Measurements from ENCODE around the gene ZNF26. TPM values are rescaled to one million over a fixed set of nuclear protein-coding genes. Genes with fewer than 3 reads are reported as not detected.

Gene ZNF26
- polyA plus RNA-seq, 1 of the 3 experiments (the other 2 are of a cell fraction) = 7.3 TPM

DNA sequence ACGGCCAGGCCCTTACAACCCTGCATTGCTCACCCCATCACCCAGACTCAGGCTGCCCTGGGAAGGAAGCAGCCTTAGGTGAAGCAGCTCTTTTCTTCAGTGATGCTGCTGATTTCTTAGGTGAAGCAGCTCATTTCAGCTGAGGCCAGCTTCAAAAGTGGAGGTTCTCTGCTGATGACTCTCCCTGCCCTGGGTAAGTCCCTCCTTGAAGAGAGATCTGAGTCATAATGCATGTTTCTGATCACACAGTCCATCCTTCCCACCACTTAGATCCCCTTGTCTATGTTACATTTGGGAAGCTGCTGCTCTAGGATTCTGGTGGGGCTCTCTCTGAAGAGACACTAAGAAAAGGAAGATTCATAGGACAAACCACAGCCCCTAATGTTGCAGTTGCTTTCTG, 77.4 kb downstream of the ZNF26 start:
- Histone ChIP-seq H3K4me1 (ENCODE audit: control insufficient read depth in 1 of 2, insufficient read depth in 2 of 2, low read depth in 1 of 2, low read length in 1 of 2) (no peaks in the 10 kb centered on the region), H3K9me3 (peaks cover 61% of the 10 kb centered on the region), H3K9ac (no peak overlapping the region), H3K36me3 (replicated peaks in 1 of 2; ENCODE audit: control insufficient read depth in 1 of 2, insufficient read depth in 2 of 2, low read length in 1 of 2) (peaks cover 0 to 43% of the 10 kb centered on the region in 2 experiments), H3K27ac (ENCODE audit: low read depth in 2 of 2, low read length in 1 of 2) (no peak overlapping the region), H3K79me2 (ENCODE audit: insufficient read depth) (no peaks in the 10 kb centered on the region), H4K20me1 (ENCODE audit: insufficient read depth) (no peaks in the 10 kb centered on the region), H3K27me3 (ENCODE audit: insufficient read depth) (no peaks in the 10 kb centered on the region), H3F3A (replicated peaks; ENCODE audit: insufficient read depth) (peaks cover 12% of the 10 kb centered on the region), H3K9me2 (no peaks in the 10 kb centered on the region), H3K4me3 (ENCODE audit: low read depth in 2 of 2, low read length in 1 of 2) (no peak overlapping the region; a peak in 1 of 4 replicates), H3K4me2 (no peak overlapping the region), H2AFZ (ENCODE audit: low read depth) (no peak overlapping the region)
- ChIA-PET POLR2A (no interaction called here), CTCF (no interaction called here)
- no peak for DNase-seq
- 100% methylated on average over 1 of the region's 1 CpG for WGBS (ENCODE audit: low lambda C conversion rate)
- TF ChIP-seq RXRA (IDR thresholded peaks at IDR 0.05; ENCODE audit: borderline replicate concordance, low read depth) (no peak), MEF2A (IDR thresholded peaks at IDR 0.05; ENCODE audit: borderline replicate concordance, low read depth) (no peak), CHD2 (IDR thresholded peaks at IDR 0.05; ENCODE audit: low read length, partially characterized antibody) (no peak), GABPA (IDR thresholded peaks at IDR 0.05; ENCODE audit: low read depth) (no peak), FOXM1 (IDR thresholded peaks at IDR 0.05; ENCODE audit: low read depth) (no peak), YY1 (IDR thresholded peaks at IDR 0.05; ENCODE audit: low read depth) (no peak), NFIC (IDR thresholded peaks at IDR 0.05; ENCODE audit: borderline replicate concordance) (no peak), NRF1 (IDR thresholded peaks at IDR 0.05; ENCODE audit: low read depth, low read length) (no peak), REST (IDR thresholded peaks at IDR 0.05; ENCODE audit: low read depth, low read length) (no peak)
- TF ChIP-seq, protein P1, sequence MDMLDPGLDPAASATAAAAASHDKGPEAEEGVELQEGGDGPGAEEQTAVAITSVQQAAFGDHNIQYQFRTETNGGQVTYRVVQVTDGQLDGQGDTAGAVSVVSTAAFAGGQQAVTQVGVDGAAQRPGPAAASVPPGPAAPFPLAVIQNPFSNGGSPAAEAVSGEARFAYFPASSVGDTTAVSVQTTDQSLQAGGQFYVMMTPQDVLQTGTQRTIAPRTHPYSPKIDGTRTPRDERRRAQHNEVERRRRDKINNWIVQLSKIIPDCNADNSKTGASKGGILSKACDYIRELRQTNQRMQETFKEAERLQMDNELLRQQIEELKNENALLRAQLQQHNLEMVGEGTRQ (IDR thresholded peaks at IDR 0.05; ENCODE audit: borderline replicate concordance, low read depth, low read length) = no peak
- TF ChIP-seq, protein P2, sequence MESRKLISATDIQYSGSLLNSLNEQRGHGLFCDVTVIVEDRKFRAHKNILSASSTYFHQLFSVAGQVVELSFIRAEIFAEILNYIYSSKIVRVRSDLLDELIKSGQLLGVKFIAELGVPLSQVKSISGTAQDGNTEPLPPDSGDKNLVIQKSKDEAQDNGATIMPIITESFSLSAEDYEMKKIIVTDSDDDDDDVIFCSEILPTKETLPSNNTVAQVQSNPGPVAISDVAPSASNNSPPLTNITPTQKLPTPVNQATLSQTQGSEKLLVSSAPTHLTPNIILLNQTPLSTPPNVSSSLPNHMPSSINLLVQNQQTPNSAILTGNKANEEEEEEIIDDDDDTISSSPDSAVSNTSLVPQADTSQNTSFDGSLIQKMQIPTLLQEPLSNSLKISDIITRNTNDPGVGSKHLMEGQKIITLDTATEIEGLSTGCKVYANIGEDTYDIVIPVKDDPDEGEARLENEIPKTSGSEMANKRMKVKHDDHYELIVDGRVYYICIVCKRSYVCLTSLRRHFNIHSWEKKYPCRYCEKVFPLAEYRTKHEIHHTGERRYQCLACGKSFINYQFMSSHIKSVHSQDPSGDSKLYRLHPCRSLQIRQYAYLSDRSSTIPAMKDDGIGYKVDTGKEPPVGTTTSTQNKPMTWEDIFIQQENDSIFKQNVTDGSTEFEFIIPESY (IDR thresholded peaks at IDR 0.05; ENCODE audit: borderline replicate concordance, low read depth) = no peak
- TF ChIP-seq, protein P3, sequence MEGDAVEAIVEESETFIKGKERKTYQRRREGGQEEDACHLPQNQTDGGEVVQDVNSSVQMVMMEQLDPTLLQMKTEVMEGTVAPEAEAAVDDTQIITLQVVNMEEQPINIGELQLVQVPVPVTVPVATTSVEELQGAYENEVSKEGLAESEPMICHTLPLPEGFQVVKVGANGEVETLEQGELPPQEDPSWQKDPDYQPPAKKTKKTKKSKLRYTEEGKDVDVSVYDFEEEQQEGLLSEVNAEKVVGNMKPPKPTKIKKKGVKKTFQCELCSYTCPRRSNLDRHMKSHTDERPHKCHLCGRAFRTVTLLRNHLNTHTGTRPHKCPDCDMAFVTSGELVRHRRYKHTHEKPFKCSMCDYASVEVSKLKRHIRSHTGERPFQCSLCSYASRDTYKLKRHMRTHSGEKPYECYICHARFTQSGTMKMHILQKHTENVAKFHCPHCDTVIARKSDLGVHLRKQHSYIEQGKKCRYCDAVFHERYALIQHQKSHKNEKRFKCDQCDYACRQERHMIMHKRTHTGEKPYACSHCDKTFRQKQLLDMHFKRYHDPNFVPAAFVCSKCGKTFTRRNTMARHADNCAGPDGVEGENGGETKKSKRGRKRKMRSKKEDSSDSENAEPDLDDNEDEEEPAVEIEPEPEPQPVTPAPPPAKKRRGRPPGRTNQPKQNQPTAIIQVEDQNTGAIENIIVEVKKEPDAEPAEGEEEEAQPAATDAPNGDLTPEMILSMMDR (IDR thresholded peaks at IDR 0.05) = no peak
- TF ChIP-seq, protein P4, sequence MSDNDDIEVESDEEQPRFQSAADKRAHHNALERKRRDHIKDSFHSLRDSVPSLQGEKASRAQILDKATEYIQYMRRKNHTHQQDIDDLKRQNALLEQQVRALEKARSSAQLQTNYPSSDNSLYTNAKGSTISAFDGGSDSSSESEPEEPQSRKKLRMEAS (IDR thresholded peaks at IDR 0.05; ENCODE audit: low read depth) = no peak

All from SK-N-SH (cell line).